Measurements from ENCODE around the gene LRRTM4. TPM values are rescaled to one million over a fixed set of nuclear protein-coding genes. Genes with fewer than 3 reads are reported as not detected.
"Not testable (repeated sequence)": the region's sequence is repeated elsewhere in the genome, so short reads cannot be mapped to it uniquely, and the experiment has no call there.

The LRRTM4 gene
- total RNA-seq, 1 donor from 2014 or later: not detected

DNA sequence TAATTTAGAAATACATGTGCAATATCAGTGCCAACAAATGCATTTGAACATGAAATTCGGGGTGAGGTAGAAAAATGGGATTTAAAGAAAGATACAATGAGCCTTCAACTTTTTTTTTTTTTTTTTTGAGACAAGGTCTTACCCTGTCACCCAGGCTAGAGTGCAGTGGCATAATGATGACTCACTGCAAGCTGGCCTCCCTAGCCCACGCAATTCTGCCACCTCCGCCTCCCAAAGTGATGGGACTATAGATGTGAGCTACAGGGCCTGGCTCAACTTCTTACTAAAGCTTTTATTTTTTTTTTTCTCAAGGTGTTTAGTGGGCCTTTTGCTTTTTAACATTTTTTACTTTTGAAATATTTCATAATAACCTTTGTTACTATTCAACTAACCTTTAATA lies 365.6 kb downstream of the LRRTM4 start:
- no peaks in the 10 kb centered on the region for H3K27me3 ChIP-seq
- TF ChIP-seq, protein P1, sequence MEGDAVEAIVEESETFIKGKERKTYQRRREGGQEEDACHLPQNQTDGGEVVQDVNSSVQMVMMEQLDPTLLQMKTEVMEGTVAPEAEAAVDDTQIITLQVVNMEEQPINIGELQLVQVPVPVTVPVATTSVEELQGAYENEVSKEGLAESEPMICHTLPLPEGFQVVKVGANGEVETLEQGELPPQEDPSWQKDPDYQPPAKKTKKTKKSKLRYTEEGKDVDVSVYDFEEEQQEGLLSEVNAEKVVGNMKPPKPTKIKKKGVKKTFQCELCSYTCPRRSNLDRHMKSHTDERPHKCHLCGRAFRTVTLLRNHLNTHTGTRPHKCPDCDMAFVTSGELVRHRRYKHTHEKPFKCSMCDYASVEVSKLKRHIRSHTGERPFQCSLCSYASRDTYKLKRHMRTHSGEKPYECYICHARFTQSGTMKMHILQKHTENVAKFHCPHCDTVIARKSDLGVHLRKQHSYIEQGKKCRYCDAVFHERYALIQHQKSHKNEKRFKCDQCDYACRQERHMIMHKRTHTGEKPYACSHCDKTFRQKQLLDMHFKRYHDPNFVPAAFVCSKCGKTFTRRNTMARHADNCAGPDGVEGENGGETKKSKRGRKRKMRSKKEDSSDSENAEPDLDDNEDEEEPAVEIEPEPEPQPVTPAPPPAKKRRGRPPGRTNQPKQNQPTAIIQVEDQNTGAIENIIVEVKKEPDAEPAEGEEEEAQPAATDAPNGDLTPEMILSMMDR (IDR thresholded peaks at IDR 0.05): no peak
- DNase-seq (ENCODE audit: low spot score in 2 of 2): no peak
- H3K4me1 ChIP-seq: no peaks in the 10 kb centered on the region
- intact Hi-C loops (cut with DNase I): no loop called here
- no peaks in the 10 kb centered on the region for H3K9me3 ChIP-seq
- no peak overlapping the region for H3K4me3 ChIP-seq
- H3K27ac ChIP-seq: no peak overlapping the region
- H3K36me3 ChIP-seq: no peaks in the 10 kb centered on the region

DNA sequence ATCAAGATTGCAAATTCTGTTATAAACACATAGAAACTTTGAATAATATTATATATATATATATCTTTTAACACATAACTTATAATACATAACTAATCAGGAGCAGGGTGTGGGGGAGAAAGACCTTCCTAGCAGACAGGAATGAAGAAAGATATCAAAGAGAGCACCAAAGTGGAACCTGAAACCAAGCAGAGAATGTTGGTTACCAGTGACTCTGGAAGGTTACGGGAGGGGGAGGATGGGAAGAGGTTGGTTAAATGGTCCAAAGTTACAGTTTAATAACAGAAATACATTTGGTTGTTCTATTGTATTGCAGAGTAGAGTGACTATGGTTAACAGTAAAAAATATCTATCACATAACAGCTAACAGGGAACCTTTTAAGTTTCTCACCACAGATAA lies 366.7 kb downstream of the LRRTM4 start:
- H3K27me3 ChIP-seq: no peaks in the 10 kb centered on the region
- H3K4me3 ChIP-seq: no peak overlapping the region
- H3K27ac ChIP-seq: no peak overlapping the region
- H3K36me3 ChIP-seq: no peaks in the 10 kb centered on the region
- no peaks in the 10 kb centered on the region for H3K4me1 ChIP-seq
- TF ChIP-seq, protein P1 (IDR thresholded peaks at IDR 0.05): no peak
- no peak for DNase-seq (ENCODE audit: low spot score in 2 of 2)
- no peaks in the 10 kb centered on the region for H3K9me3 ChIP-seq
- intact Hi-C loops (cut with DNase I): no loop called here

DNA sequence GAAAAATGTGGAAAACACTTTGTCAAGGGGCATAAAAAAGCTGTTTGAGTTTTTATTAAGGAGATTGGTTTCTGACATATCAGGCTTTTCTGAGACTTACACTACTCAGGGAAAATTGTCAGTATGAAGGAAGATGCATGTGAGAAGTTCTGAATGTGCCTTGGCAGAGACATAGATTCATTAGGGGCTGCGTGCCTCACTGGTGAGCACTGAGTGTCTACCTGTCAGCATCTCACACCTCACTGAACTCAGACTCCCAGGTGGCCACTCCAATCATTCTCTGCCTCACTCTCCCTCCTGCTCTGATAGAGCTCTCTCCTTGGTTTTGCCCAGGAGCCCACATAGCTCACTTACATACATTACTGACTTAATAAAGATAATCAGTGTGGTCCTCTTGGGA lies 372.6 kb downstream of the LRRTM4 start:
- H3K27me3 ChIP-seq: no peaks in the 10 kb centered on the region
- no peak for DNase-seq (ENCODE audit: low spot score in 2 of 2)
- H3K9me3 ChIP-seq: peaks cover 0 to 5% of the 10 kb centered on the region in 2 donors
- no peak overlapping the region for H3K4me3 ChIP-seq
- intact Hi-C loops (cut with DNase I): no loop called here
- H3K36me3 ChIP-seq: no peaks in the 10 kb centered on the region
- no peaks in the 10 kb centered on the region for H3K4me1 ChIP-seq
- no peak overlapping the region for H3K27ac ChIP-seq
- TF ChIP-seq, protein P1 (IDR thresholded peaks at IDR 0.05): no peak

DNA sequence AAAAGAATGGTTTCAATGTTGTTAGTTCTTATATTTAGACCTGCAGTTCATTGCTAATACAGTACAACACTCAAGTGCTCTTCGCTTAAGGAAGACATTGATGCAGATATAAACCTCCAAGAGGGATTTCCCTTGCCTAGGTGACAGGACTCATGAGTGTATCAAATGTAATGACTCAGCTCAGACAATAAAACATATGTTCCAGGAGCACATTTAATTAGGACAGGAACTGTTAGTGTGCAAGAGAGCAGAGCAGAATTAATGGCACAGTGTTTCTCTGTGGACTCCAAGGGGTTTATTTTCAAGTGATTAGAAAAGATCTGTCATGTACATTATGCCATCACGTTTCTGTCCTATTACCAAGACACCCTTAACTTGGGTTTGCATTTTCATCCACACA lies 375.0 kb downstream of the LRRTM4 start:
- no peaks in the 10 kb centered on the region for H3K36me3 ChIP-seq
- DNase-seq (ENCODE audit: low spot score in 2 of 2): no peak
- TF ChIP-seq, protein P1 (IDR thresholded peaks at IDR 0.05): no peak
- intact Hi-C loops (cut with DNase I): no loop called here
- H3K4me3 ChIP-seq: no peak overlapping the region
- H3K27ac ChIP-seq: no peak overlapping the region
- no peaks in the 10 kb centered on the region for H3K27me3 ChIP-seq
- H3K9me3 ChIP-seq: peaks cover 0 to 5% of the 10 kb centered on the region in 2 donors
- H3K4me1 ChIP-seq: no peaks in the 10 kb centered on the region

DNA sequence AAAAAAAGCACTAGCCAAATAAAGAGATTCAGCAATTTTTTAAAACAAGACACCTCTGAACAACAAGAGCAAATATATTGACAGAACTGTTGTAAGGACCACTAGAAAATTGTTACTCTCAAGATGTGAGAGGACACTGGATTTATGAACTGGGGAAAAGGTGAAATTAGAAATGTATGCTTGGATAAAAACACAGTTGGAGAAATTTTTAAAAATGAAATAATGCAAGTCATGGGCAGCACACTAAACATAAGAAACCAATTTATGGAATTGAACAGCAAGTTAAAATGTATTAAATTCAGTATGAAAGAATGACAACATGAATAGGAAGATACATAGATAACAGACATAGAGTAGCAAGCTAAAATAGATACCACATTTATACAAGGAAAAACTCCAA lies 377.4 kb downstream of the LRRTM4 start:
- TF ChIP-seq, protein P1 (IDR thresholded peaks at IDR 0.05): no peak
- intact Hi-C loops (cut with DNase I): no loop called here
- H3K4me1 ChIP-seq: no peaks in the 10 kb centered on the region
- no peak for DNase-seq (ENCODE audit: low spot score in 2 of 2)
- no peaks in the 10 kb centered on the region for H3K36me3 ChIP-seq
- no peak overlapping the region for H3K27ac ChIP-seq
- H3K27me3 ChIP-seq: no peaks in the 10 kb centered on the region
- H3K4me3 ChIP-seq: no peak overlapping the region
- peaks cover 0 to 5% of the 10 kb centered on the region in 2 donors for H3K9me3 ChIP-seq

DNA sequence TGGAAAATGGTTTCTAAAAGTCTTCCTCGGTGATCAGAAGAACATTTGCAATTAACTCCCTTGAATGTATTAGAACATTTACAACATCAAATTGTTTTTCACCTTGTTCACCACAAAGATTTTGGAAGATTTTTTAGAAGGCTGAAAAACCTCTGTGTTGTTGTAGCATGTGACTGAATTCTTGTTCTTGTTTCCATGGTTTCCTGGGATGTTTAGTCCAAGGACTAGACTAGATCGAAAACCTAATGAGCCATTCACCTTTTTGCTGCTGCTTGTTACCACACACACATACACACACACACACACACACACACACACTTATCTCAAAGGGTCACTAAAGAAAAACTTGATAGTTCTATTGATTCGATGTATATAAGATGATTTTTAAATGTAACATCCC lies 380.0 kb downstream of the LRRTM4 start:
- intact Hi-C loops (cut with DNase I): no loop called here
- no peaks in the 10 kb centered on the region for H3K4me1 ChIP-seq
- no peak overlapping the region for H3K27ac ChIP-seq
- H3K9me3 ChIP-seq: no peaks in the 10 kb centered on the region
- no peaks in the 10 kb centered on the region for H3K36me3 ChIP-seq
- TF ChIP-seq, protein P1 (IDR thresholded peaks at IDR 0.05): no peak
- no peaks in the 10 kb centered on the region for H3K27me3 ChIP-seq
- no peak overlapping the region for H3K4me3 ChIP-seq
- no peak for DNase-seq (ENCODE audit: low spot score in 2 of 2)

DNA sequence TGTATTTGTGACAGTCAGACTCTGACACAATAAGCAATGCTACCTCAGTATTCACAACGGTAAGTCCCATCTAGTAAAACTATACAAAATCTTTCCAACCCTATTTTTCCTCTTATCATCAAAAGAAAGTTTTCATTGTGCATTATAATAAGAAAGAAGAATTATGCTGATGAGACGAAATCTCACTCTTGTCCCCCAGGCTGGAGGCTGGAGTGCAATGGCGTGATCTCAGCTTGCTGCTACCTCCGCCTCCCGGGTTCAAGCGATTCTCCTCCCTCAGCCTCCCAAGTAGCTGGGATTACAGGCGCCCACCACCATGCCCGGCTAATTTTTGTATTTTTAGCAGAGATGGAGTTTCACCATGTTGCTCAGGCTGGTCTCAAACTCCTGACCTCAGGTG lies 393.7 kb downstream of the LRRTM4 start:
- H3K4me1 ChIP-seq; H3K27ac ChIP-seq; intact Hi-C loops (cut with DNase I); H3K9me3 ChIP-seq; H3K4me3 ChIP-seq; H3K27me3 ChIP-seq; DNase-seq (ENCODE audit: low spot score in 2 of 2); H3K36me3 ChIP-seq: not testable (repeated sequence)
